Brain microvascular endothelial cell (primary cell): Measurements from ENCODE around the gene CLSTN2.

Source experiments
- DNase-seq: peaks from one replicate; pipeline ENCODE4 v3.0.0-alpha.2; 2020
- H3K27ac ChIP-seq: fragments of 250-450 bp; sonication (Bioruptor Pico); 2 replicates; pipeline ENCODE4 v1.5.1; 2020; ENCODE audit warnings: mild to moderate bottlenecking, moderate library complexity
- H3K27me3 ChIP-seq: fragments of 250-450 bp; sonication (Bioruptor Pico); replicated peaks from 2 replicates; pipeline ENCODE4 v1.5.1; 2020; ENCODE audit warnings: mild to moderate bottlenecking
- H3K36me3 ChIP-seq: fragments of 250-450 bp; sonication (Bioruptor Pico); replicated peaks from 2 replicates; pipeline ENCODE4 v1.5.1; 2020; ENCODE audit warnings: mild to moderate bottlenecking
- H3K4me3 ChIP-seq: 2 replicates; pipeline ENCODE4 v1.5.1; 2011; ENCODE audit warnings: low read depth, mild to moderate bottlenecking, control low read depth, low read length, moderate library complexity
- in situ Hi-C: cut with HindIII; loops from 2 replicates; pipeline ENCODE4 v1.10.0; 2017; ENCODE audit warnings: low sequenced_read_pairs, low pct_ligation_motif_present
- TF ChIP-seq, protein P1 (sequence below): IDR thresholded peaks from 2 replicates; pipeline ENCODE4 v1.5.1; 2011; ENCODE audit warnings: low read depth, mild to moderate bottlenecking, moderate library complexity, low read length, control low read depth, inconsistent platforms; ENCODE audit errors: missing control alignments

Gene CLSTN2

GRCh38 chr3:140308535-140308934 is 373.6 kb downstream of the CLSTN2 start:
- Histone ChIP-seq H3K36me3 (no peaks in the 10 kb centered on the region), H3K27me3 (no peaks in the 10 kb centered on the region), H3K27ac (no peak overlapping the region), H3K4me3 (no peak overlapping the region)
- TF ChIP-seq, protein P1, sequence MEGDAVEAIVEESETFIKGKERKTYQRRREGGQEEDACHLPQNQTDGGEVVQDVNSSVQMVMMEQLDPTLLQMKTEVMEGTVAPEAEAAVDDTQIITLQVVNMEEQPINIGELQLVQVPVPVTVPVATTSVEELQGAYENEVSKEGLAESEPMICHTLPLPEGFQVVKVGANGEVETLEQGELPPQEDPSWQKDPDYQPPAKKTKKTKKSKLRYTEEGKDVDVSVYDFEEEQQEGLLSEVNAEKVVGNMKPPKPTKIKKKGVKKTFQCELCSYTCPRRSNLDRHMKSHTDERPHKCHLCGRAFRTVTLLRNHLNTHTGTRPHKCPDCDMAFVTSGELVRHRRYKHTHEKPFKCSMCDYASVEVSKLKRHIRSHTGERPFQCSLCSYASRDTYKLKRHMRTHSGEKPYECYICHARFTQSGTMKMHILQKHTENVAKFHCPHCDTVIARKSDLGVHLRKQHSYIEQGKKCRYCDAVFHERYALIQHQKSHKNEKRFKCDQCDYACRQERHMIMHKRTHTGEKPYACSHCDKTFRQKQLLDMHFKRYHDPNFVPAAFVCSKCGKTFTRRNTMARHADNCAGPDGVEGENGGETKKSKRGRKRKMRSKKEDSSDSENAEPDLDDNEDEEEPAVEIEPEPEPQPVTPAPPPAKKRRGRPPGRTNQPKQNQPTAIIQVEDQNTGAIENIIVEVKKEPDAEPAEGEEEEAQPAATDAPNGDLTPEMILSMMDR = no peak
- in situ Hi-C loops = no loop called here
- DNase-seq = no peak

- no peak for DNase-seq
- in situ Hi-C loops = no loop called here
- Histone ChIP-seq H3K27me3 (no peaks in the 10 kb centered on the region), H3K4me3 (no peak overlapping the region), H3K27ac (no peak overlapping the region), H3K36me3 (no peaks in the 10 kb centered on the region)
- TF ChIP-seq, protein P1 = no peak
These were observed 376.4 kb downstream of the CLSTN2 start for GRCh38 chr3:140311428-140311827.

- Histone ChIP-seq H3K36me3 (no peaks in the 10 kb centered on the region), H3K27ac (no peak overlapping the region), H3K27me3 (no peaks in the 10 kb centered on the region), H3K4me3 (no peak overlapping the region)
- DNase-seq = no peak
- in situ Hi-C loops = no loop called here
- TF ChIP-seq, protein P1 = no peak
These were observed 381.0 kb downstream of the CLSTN2 start for GRCh38 chr3:140315955-140316354.

DNA sequence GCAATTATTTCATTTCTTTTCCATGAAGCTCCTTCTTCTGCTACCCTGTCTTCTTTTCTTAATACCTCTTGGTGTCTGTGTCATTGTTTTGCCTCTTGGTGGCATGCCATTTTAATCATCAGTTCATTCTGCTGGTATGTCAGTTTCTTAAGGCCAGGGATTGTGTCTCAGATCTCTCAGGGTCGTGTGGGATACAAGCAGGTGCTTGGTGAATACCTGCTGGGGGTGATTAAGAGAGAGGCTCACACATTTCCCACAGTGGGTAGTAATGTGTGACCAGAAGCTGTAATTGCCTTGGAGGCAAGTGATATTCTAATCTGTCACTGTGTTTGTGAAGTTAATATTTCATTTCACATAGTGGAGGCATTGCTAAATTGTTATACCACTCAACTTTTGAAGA is 381.5 kb downstream of the CLSTN2 start:
- Histone ChIP-seq H3K36me3 (no peaks in the 10 kb centered on the region), H3K4me3 (no peak overlapping the region), H3K27me3 (no peaks in the 10 kb centered on the region), H3K27ac (no peak overlapping the region)
- in situ Hi-C loops = no loop called here
- no peak for DNase-seq
- TF ChIP-seq, protein P1 = no peak

DNA sequence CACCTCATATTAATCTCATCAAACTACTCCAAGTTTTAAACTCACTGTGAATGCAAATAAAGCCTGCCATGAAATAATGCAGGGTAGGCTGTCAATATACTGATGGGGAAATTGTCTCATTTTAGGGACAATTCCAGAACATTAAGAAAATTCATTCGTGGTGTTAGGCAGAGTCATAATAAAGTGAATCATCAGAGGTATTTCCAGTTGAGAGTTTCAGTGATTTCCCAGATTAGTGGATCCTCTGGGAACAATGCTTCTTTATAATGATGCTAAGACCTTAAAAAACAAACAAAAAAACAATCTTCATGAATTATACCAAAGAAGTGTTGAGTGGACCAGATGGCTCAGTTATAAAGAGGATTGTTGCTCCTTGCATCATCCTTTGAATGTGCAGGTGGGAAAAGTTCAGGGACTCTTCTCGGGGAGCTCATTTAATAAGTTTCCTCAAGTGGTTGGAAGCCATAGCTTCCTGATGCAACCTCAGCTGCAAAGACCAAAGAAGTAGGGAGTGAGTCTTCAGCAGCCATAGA is 381.9 kb downstream of the CLSTN2 start:
- in situ Hi-C loops = no loop called here

GRCh38 chr3:140319739-140320138 is 384.8 kb downstream of the CLSTN2 start:
- H3K36me3 ChIP-seq = no peaks in the 10 kb centered on the region
- DNase-seq = no peak
- in situ Hi-C loops = no loop called here
- H3K27me3 ChIP-seq = no peaks in the 10 kb centered on the region
- H3K27ac ChIP-seq = no peak overlapping the region
- TF ChIP-seq, protein P1 = no peak
- H3K4me3 ChIP-seq = no peak overlapping the region

More for the DNA sequence above, 381.9 kb downstream of the CLSTN2 start:
- TF ChIP-seq, protein P1 = no peak
- H3K27ac ChIP-seq = no peak overlapping the region
- no peak overlapping the region for H3K4me3 ChIP-seq
- no peaks in the 10 kb centered on the region for H3K27me3 ChIP-seq
- DNase-seq = no peak
- H3K36me3 ChIP-seq = no peaks in the 10 kb centered on the region
